Heart right ventricle (tissue), 16 donors: Measurements from ENCODE around the gene TXNDC15. TPM values are rescaled to one million over a fixed set of nuclear protein-coding genes. Genes with fewer than 3 reads are reported as not detected.

Source experiments
- ATAC-seq, 8 donors: fragments of 200-7000 bp; cut with Tn5 transposase; one replicate each; pipeline ENCODE4 v1.9.1; 2020; ENCODE audit warnings: mild to moderate bottlenecking in 8 of 8, moderate library complexity in 8 of 8, moderate number of reproducible peaks in 1 of 8
- DNase-seq, 2 donors: peaks; one replicate each; pipeline ENCODE4 v3.0.0-alpha.2; 2020
- H3K27ac ChIP-seq, 10 donors: fragments of 200-600 bp; sonication (generic) in 2 of 10; one replicate each; pipeline versions ENCODE4 v1.5.0 to v1.8.0; 2020 to 2022; ENCODE audit warnings: mild to moderate bottlenecking in 3 of 10
- H3K27me3 ChIP-seq, 7 donors: fragments of 200-600 bp; one replicate each; pipeline ENCODE4 v1.8.0; 2021 to 2022; ENCODE audit warnings: mild to moderate bottlenecking in 2 of 7
- H3K36me3 ChIP-seq, 9 donors: fragments of 200-600 bp; sonication (generic) in 1 of 9; one replicate each; pipeline versions ENCODE4 v1.5.0 to v1.8.0; 2020 to 2022; ENCODE audit warnings: mild to moderate bottlenecking in 2 of 9
- H3K4me1 ChIP-seq, 9 donors: fragments of 200-600 bp; sonication (generic) in 1 of 9; one replicate each; pipeline versions ENCODE4 v1.5.0 to v1.8.0; 2020 to 2022; ENCODE audit warnings: mild to moderate bottlenecking in 4 of 9
- H3K4me3 ChIP-seq, 10 donors: fragments of 200-600 bp; sonication (generic) in 2 of 10; one replicate each; pipeline versions ENCODE4 v1.5.0 to v1.8.0; 2020 to 2022; ENCODE audit warnings: mild to moderate bottlenecking in 7 of 10, moderate library complexity in 2 of 10
- H3K9me3 ChIP-seq, 11 donors: fragments of 200-600 bp in 10 of 11; sonication (generic) in 2 of 11; one replicate each; pipeline versions ENCODE4 v1.5.0 to v1.8.0; 2013 to 2022; ENCODE audit warnings: mild to moderate bottlenecking in 2 of 11, control low read depth in 1 of 11, moderate library complexity in 1 of 11
- WGBS, 2 donors: extraction: QIAGEN DNeasy Blood & Tissue Kit; methylation state at CpG; one replicate each; pipeline ENCODE4 v1.1.7; 2013; ENCODE audit warnings: inconsistent platforms in 1 of 2; 5-methylcytosine and 5-hydroxymethylcytosine counted together
- intact Hi-C, 10 donors: fragments of 100-400 bp; cut with DNase I; formaldehyde crosslinking; loops; one replicate each; pipeline versions ENCODE4 v1.11.1 to v1.14.2; 2022
- long read RNA-seq, 3 donors: library from polyadenylated mRNA; unstranded; transcript quantifications; one replicate each; pipeline ENCODE4 v2.0.0, GENCODE V29; 2020 to 2021
- polyA plus RNA-seq, 2 donors: library from polyadenylated mRNA; stranded (reverse); fragments of 200-250 nt; gene quantifications; one replicate each; pipeline ENCODE4 v1.2.3, GENCODE V29; 2013
- total RNA-seq, 10 donors: library from RNA; stranded (reverse); fragmentation: NEBNext Ultra II Directional in 3 of 10; extraction: Animal tissue kit (Norgen Biotek cat#: 25700) in 3 of 10; gene quantifications; one replicate each; pipeline versions ENCODE4 v1.2.1 to v1.2.4, GENCODE V29; 2021 to 2023
- TF ChIP-seq, protein P1 (sequence below), 9 donors: fragments of 200-600 bp; sonication (generic) in 2 of 9; IDR thresholded peaks; one replicate each; pipeline versions ENCODE4 v1.5.0 to v1.8.0; 2021 to 2022; ENCODE audit warnings: antibody characterized with exemption in 9 of 9, mild to moderate bottlenecking in 5 of 9, moderate library complexity in 1 of 9
- donor health status: Arrhythmogenic right ventricular cardiomyopathy.
- donor health status: ischemic (EF 13 %, LVEDD 7.1; RV severe dilation, severe dysfunction).
- donor health status: healthy with polysubstance abuse.
- donor health status: DM: no; HTN: yes; CAD: no.
- donor health status: DM: no; HTN: no; CAD: no.
- donor health status: ischemic (EF 25% LVEDD 6.9; RV normal size, moderate dysfunction).
- donor health status: ischemic (EF 25% LVEDD 5.7; RV mildly dilated, moderate dysfunction).
- donor health status: healthy.
- donor health status: DM: yes; HTN: yes; CAD: no.
- donor health status: Ischemic cardiomyopathy.
- donor health status: ischemic (EF 35%, LVEDD 5.7; RV mildly dilated, moderate dysfunction).
- donor health status: nonischemic (EF 11% LVEDD 7.7; RV severe dilation, severe dysfunction).
- donor health status: DM: yes; HTN: yes; CAD: no.
- donor health status: PGD.
- donor health status: ischemic (EF 29% LVEDD 5.4; RV normal size, mild dysfunction).
- donor health status: nonischemic (EF 23%, LVEDD 6.1; RV moderate dilation, normal function).

TXNDC15 gene
- total RNA-seq (10 to 100 TPM; 37.5 to 72.0 (median 51.1) TPM), polyA plus RNA-seq (10 to 100 TPM; 62.8 to 72.7 TPM)
- long read RNA-seq, donor 1, transcript TXNDC15-201 (5 exons, 3,548 nt): major isoform, 19 of 27 reads
- long read RNA-seq, donor 1, partial matches to known transcripts: 1 of 27 reads
- long read RNA-seq, donor 1, other reads (novel, unspliced or antisense): 7 of 27 reads
- long read RNA-seq, donor 2, transcript TXNDC15-201 (5 exons, 3,548 nt): major isoform, 28 of 45 reads
- long read RNA-seq, donor 2, partial matches to known transcripts: 2 of 45 reads
- long read RNA-seq, donor 2, other reads (novel, unspliced or antisense): 15 of 45 reads
- long read RNA-seq, donor 3, transcript TXNDC15-201 (5 exons, 3,548 nt): major isoform, 57 of 83 reads
- long read RNA-seq, donor 3, partial matches to known transcripts: 3 of 83 reads
- long read RNA-seq, donor 3, other reads (novel, unspliced or antisense): 22 of 83 reads

DNA sequence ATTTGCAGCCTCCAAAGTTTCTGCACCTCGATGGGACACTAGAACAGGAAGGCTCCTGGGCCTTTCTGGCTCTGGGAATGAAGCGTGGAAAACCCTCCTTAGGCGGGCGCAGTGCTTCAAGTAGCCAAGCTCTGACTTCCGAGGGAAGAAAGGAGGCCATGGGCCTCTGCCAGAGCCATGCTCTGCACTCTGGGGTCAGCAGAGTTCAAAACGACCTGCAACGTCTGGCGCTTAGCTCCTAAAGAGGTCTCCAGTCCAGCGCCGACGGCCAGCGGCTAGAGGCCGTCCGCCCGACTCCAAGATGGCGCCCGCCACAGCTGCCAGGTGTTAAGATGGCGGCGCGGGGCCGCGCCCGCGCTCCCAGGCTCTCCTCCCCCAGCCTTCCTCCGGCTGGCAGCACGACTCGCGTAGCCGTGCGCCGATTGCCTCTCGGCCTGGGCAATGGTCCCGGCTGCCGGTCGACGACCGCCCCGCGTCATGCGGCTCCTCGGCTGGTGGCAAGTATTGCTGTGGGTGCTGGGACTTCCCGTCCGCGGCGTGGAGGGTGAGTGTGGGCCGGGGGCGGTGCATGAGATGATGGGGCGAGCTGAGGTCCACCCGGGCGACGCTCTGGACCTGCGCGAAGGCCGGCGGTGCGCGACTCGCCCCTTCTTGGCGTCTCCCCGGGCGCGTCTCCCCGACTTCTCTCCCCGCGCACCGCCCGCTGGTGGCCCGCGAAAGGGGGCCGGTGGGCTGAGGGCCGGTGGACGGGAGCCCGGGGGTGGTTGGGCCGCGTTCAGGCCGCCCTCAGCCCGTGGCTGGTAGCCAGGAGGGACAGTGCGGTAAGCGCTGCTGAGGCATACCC is at the start of gene TXNDC15:
TXNDC15 (plus strand) TSS at position 385 of the 844 bp plus-strand sequence; CDS start at position 442, 57 bp downstream.
- TF ChIP-seq, protein P1, sequence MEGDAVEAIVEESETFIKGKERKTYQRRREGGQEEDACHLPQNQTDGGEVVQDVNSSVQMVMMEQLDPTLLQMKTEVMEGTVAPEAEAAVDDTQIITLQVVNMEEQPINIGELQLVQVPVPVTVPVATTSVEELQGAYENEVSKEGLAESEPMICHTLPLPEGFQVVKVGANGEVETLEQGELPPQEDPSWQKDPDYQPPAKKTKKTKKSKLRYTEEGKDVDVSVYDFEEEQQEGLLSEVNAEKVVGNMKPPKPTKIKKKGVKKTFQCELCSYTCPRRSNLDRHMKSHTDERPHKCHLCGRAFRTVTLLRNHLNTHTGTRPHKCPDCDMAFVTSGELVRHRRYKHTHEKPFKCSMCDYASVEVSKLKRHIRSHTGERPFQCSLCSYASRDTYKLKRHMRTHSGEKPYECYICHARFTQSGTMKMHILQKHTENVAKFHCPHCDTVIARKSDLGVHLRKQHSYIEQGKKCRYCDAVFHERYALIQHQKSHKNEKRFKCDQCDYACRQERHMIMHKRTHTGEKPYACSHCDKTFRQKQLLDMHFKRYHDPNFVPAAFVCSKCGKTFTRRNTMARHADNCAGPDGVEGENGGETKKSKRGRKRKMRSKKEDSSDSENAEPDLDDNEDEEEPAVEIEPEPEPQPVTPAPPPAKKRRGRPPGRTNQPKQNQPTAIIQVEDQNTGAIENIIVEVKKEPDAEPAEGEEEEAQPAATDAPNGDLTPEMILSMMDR (IDR thresholded peaks at IDR 0.05): no peak
- intact Hi-C loops: loop anchor here in 4 of 10 donors (1.0 to 2.0 kb wide), 4 partner anchors 27 to 31 kb away; partner anchors contain the start of gene PCBD2 (in 3 of the 4)
- Histone ChIP-seq H3K4me1 (peaks cover 3 to 35% (median 21%) of the 10 kb centered on the region in 9 donors), H3K36me3 (peaks cover 0 to 3% (median 0%) of the 10 kb centered on the region in 9 donors), H3K4me3 (peak within 1 kb of the TSS; percentile 64 to 98 (median 86)), H3K27ac (peak within 1 kb of the TSS; percentile 92 to 99 (median 96)), H3K9me3 (no peaks in the 10 kb centered on the region), H3K27me3 (no peaks in the 10 kb centered on the region)
- ATAC-seq: peak; percentile 96 to 98 (median 97)
- 3% methylated on average over 71 to 79 of the region's 79 CpGs for WGBS, 2 donors
- DNase-seq: peak; percentile 89 to 90

- DNase-seq (no peak), ATAC-seq (no peak)
- Histone ChIP-seq H3K36me3 (peaks cover 0 to 100% (median 41%) of the 10 kb centered on the region in 9 donors), H3K4me1 (peaks cover 0 to 7% (median 0%) of the 10 kb centered on the region in 9 donors), H3K27me3 (no peaks in the 10 kb centered on the region), H3K9me3 (no peaks in the 10 kb centered on the region), H3K27ac (no peak overlapping the region), H3K4me3 (no peak overlapping the region)
- TF ChIP-seq, protein P1 (IDR thresholded peaks at IDR 0.05): no peak
- WGBS, 2 donors: 94 to 100% methylated on average over 1 of the region's 1 CpG
- intact Hi-C loops: no loop called here
These were observed 49.5 kb upstream of the TXNDC15 start for GRCh38 chr5:134824681-134825080.

DNA sequence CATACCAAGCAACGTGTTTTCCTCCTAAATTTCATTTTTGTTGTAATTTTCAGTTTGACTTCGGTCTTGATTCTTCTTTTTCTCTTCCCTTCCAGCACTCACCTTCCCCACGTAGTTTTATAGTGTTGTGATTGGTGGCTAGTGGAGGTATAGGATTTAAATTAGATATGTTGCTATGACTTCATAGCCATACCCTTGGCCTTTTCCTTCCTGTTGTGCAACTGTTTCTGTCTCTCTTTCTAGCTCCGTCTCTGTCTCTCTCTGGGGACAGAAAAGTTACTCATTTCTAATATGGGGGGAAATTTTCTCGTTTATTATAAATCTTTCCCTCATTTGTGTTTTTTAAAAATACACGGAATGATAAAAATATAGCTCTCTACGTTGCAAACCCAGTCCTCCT is 49.0 kb upstream of the TXNDC15 start:
- no peaks in the 10 kb centered on the region for H3K27me3 ChIP-seq
- ATAC-seq (no peak), DNase-seq (no peak)
- intact Hi-C loops: no loop called here
- peaks cover 0 to 7% (median 0%) of the 10 kb centered on the region in 9 donors for H3K4me1 ChIP-seq
- H3K27ac ChIP-seq: no peak overlapping the region
- H3K36me3 ChIP-seq: peaks cover 0 to 100% (median 36%) of the 10 kb centered on the region in 9 donors
- no peak overlapping the region for H3K4me3 ChIP-seq
- no peaks in the 10 kb centered on the region for H3K9me3 ChIP-seq
- TF ChIP-seq, protein P1 (IDR thresholded peaks at IDR 0.05): no peak
- WGBS, 2 donors: 94% methylated on average over 7 of the region's 7 CpGs
